Measurements from ENCODE around the gene VCX3A.
"Not testable (repeated sequence)": the region's sequence is repeated elsewhere in the genome, so short reads cannot be mapped to it uniquely, and the experiment has no call there.

VCX3A gene

DNA sequence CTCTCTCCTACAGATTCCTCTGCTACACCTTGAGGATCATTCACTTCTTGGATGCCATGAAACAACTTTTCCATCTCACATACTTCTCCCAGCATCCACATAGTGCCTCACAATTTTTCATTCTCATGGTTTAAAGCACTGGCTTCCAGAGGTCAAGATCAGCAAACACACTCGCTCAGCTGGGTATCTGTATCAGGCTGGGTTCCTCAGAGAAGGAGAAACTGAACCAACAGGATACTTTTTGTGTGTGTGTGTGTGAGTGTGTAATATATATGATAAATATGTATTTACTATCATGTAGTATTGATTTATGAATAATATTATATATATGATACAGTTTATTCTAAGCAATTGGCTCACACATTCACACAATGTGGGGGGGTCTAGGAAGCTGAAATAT is at the start of gene VCX3A:
TSS of gene VCX3A (minus strand) at position 101 of the 400 bp plus-strand sequence. CDS start 621 bp downstream, outside the sequence.
- DNase-seq (ENCODE audit: low read depth in 1 of 2, low spot score in 1 of 2): not testable (repeated sequence)

GRCh38 chrX:6574762-6575161 is 39.8 kb upstream of the VCX3A start:
- no peak for DNase-seq (ENCODE audit: low read depth in 1 of 2, low spot score in 1 of 2)

GRCh38 chrX:6568031-6568430 is 33.1 kb upstream of the VCX3A start:
- DNase-seq (ENCODE audit: low read depth in 1 of 2, low spot score in 1 of 2): no peak

GRCh38 chrX:6558979-6559378 is 24.1 kb upstream of the VCX3A start:
- DNase-seq (ENCODE audit: low read depth in 1 of 2, low spot score in 1 of 2): no peak

DNA sequence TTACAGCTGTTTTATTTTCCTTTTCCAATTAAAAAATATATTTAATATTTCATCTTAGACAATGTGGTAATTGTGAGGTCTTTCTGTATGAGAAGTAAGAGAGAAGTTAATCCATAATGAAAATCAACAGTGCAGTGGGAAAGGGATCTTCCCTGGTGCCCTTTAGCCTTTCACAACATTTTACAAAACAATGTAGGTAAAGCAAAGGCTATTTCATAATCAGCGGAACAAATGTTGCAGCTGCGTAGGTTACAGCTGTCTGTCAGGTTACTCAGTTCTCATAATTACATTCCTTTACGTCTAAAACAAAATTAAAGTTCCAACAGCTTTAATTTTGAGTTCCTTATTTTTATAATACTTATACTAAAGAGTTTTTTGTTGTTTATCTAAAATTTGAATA is 22.8 kb upstream of the VCX3A start:
- no peak for DNase-seq (ENCODE audit: low read depth in 1 of 2, low spot score in 1 of 2)

- no peak for DNase-seq (ENCODE audit: low read depth in 1 of 2, low spot score in 1 of 2)
Measured at GRCh38 chrX:6550999-6551398, 16.1 kb upstream of the VCX3A start.

DNA sequence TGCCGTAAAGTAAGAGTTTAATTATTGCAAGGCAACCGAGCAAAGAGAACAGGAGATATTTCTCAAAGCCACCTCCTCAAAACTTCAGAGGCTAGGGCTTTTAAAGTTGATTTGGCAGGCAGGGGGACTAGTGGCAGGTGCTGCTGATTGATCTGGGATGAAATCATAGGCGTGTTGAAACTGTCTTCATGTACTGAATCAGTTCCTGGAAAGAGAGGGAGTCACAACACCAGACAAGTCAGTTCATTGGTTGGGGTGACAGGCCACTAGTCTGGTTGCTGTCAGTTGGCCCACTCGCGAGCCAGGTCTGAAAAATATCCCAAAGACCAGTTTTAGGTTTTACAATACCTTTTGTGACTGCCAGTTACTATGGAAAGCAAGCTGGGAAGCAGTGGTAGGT is 10.8 kb upstream of the VCX3A start:
- DNase-seq (ENCODE audit: low read depth in 1 of 2, low spot score in 1 of 2): no peak

DNA sequence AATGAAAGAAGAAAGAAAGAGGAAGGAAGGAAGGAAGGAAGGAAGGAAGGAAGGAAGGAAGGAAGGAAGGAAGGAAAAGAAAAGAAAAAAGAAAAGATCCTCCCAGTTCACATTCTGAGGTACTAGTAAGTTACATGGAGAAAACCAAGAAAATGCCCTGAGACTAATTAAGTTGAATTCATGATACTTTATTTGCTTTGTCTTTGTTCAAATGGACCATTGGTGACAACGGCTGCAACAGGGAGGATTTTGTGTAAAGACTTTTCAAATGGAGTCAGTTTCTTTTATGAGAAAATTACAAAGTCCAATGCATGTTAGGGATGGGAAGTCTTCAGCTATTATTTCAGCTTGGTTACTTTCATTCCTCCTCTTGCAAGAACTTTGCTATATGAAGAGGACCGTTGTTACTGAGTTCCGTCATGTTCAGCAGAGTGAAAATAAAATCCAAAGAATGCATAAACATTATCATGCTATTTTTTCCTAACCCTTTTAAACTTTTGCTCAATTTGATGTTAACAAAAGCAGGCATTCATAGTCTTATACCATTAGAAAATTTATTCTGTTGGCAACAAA is 8.3 kb downstream of the VCX3A start:
- DNase-seq (ENCODE audit: low read depth in 1 of 2, low spot score in 1 of 2): no peak

- no peak for DNase-seq (ENCODE audit: low read depth in 1 of 2, low spot score in 1 of 2)
Measured at GRCh38 chrX:6517376-6517775, 17.5 kb downstream of the VCX3A start.

DNA sequence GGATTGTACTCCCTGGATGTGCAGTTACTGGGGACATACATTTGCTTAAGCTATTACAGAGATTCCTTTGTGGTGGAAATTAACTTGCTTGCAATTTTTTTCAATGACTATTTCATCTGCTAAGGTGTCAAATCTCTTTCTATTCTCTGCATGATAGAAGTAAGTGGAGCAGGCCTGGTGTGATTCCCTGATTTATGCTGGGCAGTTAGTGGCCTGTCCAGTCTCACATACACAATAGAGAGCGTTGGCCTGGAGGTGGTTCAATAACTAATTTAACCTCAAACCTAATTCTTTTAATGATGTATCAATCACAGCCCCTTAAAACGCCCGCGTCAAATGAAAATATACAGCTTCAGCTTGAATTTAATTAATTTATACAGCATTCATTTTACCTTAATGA is 28.5 kb downstream of the VCX3A start:
- DNase-seq (ENCODE audit: low read depth in 1 of 2, low spot score in 1 of 2): no peak

DNA sequence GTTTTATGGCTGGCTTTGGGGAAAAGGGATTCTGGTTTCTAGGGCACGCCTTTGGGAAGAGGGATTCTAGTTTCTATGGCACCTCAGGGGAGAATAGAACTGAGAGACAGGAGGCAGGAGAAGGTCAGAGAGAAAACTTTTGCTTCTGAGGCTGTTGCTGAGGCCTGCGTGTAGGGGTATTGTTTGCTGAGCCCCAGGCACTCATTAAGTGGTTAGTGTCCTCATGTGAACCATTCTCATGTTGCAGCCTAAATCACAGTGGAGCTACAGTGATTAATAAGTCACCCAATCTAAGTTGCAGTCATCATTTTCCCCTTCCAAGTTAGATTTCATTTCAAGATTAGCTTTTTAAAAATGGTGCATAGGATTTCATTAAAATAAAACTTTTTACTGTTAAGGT is 29.0 kb downstream of the VCX3A start:
- DNase-seq (ENCODE audit: low read depth in 1 of 2, low spot score in 1 of 2): no peak

DNA sequence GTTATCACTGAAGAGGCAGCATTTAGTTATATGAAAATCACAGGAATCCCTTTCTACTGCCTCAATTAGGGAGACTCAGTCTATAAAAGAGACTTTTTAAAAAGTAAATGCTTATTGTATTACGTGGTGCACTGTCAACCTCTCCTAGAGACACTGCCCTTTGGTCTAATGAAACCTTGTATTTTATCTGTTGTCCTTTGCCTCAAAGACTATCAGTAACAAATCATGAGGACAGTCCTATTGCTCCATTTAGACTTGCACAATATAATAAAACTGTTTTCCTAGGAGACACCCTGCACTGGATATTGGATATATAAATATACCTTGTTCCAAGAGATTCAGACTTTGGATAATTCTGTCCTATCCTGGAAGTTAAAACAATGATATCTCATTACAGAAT is 34.2 kb downstream of the VCX3A start:
- no peak for DNase-seq (ENCODE audit: low read depth in 1 of 2, low spot score in 1 of 2)

DNA sequence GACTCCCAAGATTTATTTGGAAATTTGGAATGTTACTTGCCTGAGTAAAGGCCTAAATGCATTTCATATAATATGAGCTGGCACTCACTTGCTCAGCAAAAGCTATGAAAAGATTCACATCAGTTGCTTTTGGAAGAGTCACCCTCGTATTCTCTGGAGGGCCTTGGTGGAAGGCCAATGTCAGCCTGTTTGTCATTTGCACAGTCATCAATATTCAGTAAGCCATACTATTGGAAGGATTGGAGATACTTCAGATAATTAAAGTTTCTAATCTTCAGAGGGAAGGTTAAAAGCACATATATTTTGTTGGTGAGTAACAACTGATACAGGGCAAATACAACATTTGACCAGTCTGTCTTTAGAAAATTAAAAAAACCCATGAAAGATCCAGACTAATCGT is 36.6 kb downstream of the VCX3A start:
- DNase-seq (ENCODE audit: low read depth in 1 of 2, low spot score in 1 of 2): no peak
